Right hindlimb (tissue), 1 donor: ENCODE data around the gene ULBP3.
"Not testable (repeated sequence)": the region's sequence is repeated elsewhere in the genome, so short reads cannot be mapped to it uniquely, and the experiment has no call there.

Experiments used
- DNase-seq: peaks from one replicate; pipeline ENCODE4 v3.0.0-alpha.2; 2018

The ULBP3 gene

DNA sequence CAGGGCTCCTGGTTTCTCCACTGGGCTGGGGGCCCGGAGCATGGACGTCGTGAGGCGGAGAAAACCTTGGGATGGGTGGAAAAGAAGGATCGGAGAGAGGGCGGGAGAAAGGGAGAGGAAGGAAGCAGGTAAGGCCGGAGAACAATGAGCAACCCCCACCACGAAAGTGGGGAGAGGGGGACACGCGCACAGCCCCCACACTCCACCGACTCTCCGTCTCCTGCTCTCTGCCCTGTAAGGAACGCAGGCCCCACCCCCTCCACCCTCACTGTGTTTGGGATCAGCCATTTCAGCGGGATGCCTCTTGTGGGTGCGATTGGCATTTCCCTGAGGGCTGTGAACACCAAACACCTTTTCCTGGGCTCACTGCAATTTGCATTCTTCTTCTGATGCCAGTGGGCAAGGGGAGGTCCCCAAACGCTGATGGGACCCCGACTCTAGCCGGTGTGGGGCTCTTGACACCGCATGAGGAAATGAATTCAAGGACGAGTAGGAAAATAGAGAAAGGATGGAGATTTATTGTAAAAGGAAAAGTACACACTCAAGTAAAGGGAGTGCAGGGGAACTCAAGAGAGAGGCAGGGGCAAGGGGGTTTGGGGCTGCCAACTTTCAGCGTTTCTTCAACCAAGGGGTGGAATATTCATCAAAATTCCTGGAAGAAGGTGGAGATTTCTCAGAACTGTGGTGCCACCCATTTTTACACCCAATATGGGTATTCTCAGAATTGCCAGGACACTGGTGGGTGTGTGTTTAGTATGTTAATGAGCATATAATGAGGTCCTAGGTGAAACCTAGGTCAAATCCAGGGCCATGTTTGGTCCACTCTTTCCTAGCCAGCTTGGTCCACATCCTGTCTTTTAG, 30.5 kb downstream of the ULBP3 start:
- no peak for DNase-seq

DNA sequence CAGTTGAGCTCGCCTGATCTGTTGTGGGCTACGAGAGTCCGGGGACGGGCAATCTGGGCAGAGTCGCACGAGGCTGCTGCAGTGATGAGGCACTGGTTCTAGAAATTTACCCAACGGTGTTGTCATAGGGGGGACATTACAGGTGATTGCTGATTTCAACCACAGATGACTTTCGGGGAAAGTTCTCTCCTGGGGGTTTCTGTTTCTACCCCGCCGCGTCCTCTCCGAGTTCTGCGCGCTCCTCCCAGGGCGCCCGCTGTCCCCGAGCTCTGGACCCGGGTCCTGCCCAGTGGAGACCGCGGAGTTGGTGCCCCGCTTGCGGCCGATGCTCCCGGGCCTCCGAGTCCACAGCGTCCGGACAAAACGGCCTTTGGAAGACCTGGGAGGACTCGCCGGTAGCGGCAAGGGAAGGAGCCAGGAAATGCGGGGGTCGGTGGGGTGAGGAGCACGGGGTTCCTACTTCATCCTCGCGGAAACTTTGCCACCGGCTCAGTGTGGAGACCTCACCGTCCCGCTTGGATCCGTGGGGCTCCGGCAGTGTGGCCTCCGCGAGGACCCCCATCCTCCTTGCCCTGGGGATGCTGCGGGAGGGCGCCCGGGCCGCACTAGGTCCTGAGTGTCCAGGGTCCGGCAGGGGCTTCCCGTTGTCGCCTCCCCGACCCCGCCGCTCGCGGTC, 31.3 kb downstream of the ULBP3 start:
- DNase-seq: no peak

DNA sequence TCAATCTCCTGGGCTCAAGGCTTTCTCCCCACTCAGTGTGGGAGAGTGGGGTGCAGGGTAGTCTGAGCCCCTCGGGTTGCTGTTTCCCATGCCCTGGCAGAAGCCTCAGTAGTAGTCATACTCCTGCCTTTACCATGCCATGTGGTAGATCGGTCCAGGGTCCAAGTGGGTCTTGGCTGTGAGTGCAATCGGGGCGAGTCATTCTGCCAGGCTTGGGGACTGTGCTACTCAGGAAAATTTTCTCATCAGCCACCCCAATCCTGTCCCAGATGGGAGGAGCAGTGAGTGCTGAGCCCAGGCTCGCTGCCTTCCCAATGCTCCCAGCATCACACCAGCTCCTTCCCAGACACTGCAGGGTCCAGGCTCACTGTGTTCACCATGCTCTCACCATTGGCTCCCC, 32.8 kb downstream of the ULBP3 start:
- no peak for DNase-seq

DNA sequence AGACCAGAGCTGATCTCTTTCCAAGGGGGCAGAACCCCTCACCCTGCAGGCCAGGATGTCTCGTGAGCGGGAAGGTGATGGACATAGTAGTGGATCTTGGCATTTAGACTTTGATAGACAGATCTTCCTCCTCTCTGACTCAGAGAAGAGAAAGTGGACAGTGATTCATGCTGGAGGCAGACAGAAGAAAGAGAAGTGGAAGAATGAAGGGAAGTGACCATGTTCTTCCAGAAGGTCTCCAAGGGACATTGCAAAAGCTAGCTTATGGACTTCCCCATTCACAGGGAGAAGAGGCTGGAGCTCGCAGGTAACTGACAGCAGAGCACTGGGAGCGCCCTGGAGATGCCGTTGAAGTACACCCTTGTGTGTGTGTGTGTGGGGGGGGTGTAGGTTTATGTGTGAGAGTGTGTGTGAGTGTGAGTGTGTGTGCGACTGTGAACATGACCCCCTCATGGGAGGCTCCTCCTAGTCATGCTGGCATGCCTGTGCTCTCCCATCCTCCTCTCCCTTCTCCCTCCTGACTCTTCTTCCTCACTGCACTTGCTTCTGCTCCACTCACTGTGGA, 35.6 kb downstream of the ULBP3 start:
- no peak for DNase-seq

DNA sequence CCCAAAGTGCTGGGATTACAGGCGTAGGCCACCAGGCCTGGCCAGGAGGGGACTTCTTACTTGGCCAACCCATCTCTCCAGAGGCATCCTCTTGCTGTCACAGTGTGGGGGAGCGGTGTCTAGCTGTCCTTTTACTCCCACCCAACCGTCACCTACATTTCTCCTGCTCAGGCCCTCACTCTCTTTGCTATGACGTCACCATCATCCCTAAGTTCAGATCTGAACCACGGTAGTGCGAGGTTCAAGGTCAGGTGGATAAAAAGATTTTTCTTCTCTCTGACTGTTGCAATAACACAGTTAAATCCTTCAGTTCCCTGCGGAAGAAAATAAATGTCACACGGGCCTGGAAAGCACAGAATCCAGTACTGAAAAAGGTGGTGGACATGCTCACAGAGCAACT, 36.3 kb downstream of the ULBP3 start:
- no peak for DNase-seq

DNA sequence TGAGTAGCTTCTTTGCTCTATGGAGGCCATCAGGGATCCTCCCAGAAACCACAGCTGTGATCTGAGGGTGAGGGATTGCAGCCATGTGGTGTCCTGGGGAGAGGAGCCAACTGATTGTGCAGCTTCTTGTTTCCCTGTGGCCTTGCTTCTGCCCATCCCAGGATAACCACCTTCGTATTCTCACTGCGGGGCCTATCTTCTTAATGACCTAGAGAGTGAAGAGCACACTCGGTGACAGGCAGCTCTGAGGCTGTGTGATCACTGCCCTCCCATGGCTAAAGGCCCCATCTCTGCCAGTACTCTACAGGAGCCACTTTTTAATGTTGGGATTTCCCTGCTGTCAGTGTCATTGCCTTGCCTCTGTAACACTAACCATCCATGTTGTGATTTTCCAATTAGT, 38.3 kb downstream of the ULBP3 start:
- DNase-seq: no peak

DNA sequence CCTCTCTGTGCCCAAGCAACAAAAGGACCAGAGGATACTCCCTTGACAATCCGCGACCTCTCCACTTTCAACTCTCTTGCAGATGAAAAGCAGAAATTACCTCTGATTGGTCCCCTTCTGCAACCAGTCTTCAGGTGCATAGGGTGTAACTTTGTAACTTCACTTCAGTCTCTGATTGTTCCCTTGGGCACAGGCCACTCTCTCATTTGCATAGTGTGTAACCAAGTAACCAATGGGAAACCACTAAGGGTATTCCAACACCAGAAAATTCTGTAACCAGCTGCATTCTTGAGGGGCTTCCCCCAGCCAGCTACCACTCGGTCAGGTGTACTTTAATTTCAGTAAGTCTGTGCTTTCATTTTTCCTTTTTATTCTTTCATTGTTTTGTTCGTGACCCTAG, 39.2 kb downstream of the ULBP3 start:
- DNase-seq: no peak

DNA sequence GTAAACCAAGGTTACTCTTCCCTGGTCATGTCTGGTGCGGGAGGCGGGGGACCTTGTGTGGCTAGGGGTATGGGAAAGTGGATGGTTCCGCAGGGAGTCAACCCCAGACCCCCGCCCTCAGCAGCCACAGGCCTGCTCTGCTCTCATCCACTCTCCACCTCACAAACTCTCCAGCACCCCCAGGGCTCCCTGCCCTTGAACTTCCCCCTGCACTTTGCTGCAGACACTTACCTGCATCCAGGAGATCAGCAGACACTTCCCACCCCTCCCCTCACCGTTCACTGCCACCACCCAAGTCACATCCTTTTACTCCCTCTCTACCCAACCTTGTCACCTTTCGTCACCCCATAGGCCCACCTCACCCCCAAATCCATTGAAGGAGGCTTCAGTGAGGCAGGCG, 39.6 kb downstream of the ULBP3 start:
- DNase-seq: no peak

DNA sequence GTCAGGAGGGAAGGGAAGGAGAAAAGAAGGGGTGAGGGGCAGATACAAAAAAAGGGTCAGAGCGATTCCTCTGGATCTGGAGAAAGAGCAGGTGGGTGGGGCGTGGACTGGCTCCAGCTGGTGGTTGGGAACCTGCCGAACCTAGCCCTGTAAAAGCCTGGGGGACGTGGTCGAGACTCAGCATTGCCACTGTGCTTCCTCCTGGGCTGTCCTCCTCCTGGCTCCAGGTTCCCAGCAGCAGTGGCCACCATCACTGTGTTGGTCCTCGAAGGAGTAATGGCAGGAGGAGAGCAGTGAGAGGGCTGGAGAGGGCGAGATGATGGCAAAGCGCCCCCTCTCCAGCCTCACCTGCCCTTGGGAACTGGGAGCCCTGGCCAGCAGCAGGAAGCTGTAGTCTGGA, 40.1 kb downstream of the ULBP3 start:
- no peak for DNase-seq

DNA sequence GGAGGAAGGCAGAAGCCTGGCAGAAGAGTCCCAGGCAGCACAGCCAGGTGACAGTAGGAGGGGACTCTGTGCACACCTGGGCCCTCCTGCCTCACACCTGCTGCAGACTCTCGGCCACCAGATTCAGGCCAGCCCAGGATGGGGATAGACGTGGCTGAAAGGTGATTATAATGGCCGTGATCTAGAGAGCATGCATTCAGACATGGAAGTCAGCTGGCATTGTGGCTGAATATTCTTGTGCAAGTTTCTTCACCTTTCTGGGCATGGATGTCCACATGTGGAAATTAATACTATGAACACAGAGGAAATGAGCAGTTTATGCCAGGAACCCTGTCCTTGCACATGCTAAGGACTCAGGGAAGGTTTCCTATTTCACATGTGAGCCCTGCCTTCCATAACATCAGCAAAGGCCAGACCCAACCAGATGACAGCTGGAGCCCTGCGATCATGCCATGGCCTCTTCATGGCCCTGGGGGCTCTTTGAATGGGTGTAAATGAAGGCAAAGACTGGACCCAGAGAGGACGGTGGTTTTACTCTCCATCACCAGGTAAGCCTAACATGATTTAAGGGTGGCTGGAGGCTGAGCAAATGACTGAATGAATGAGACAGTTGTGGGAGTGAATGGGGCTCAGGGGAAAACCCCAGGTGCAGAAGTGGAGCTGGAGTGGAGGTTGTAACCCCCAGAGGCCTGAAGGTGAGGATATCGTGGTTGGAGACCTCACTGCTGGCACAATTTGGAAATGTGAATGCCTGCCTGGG, 40.9 kb downstream of the ULBP3 start:
- no peak for DNase-seq

DNA sequence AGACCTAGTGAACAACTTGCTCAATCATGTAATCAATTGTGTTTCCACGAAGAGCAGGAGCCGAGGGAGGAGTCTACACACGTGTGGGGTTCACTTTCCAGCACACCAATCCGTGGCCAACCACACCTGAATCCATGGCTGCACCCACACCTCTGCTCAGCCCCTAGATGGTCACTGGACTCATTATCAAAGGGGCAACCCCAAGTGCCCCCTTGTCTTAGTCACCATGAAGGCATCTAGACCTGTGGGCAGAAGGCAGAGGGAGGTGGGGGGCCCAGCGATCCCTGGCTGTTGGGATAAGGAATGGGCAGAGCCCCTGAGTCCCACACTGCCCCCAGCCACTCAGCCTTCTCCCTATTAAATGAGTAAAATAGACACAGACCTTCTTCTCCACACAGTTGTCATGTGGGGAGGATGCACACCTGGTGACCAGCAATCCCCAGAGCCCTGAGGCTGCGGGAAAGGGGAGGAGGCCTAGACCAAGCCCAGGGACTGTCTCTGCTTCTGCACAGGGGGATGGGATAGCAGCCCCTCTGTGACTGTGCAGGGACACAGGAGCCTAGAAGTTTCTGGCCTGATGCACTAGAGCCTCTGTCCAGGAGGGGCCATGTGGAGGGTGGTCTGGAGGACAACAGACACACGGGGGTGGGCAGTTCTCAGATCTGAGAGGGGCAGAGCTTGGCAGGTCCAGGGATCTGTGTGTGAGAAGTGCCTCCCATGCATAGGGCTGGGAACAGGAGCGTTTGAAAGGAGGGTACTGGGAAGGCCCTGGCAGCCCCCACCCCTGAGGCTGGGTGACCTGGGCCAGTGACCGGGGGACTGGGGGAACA, 41.7 kb downstream of the ULBP3 start:
- DNase-seq: no peak

DNA sequence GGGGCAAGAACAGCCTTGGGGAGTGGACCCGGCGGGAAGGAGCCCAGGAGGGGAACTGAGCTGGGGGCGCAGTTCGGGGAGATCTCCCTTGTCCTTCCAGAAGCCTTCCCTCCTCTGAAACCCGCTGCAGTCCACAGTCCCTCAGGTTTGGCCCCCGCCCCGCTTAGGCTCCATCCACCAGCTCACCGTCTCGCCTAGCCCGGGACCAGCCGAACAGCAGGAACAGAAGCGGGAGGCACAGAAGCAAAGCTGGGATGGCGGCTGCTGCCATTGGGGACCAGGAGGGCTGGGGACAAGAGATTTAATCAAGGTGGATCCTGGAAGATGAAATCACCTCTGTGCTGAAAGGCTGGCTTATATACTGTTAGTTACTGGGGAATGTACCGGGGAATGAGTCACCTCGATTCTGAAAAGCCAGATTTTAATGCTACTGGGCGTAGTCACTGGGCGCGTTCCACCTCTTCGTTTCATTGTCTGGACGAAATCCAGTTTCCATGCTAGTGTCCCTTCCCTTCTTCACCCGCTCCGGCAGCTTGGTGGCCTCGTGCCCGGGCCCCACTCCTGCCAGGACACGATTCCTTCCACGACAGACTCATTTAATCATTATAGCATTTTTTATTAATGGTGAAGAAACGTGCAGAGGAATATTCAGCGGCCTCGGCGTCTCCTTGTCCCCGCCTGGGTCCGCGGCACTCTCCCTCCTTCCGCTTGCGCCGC, 43.6 kb downstream of the ULBP3 start, which contains the start of gene RAET1L:
Gene RAET1L, minus strand, starts transcription at position 332 of the 717 bp plus-strand sequence. Its CDS starts 61 bp downstream, at position 271.
- peak; percentile 69 for DNase-seq

DNA sequence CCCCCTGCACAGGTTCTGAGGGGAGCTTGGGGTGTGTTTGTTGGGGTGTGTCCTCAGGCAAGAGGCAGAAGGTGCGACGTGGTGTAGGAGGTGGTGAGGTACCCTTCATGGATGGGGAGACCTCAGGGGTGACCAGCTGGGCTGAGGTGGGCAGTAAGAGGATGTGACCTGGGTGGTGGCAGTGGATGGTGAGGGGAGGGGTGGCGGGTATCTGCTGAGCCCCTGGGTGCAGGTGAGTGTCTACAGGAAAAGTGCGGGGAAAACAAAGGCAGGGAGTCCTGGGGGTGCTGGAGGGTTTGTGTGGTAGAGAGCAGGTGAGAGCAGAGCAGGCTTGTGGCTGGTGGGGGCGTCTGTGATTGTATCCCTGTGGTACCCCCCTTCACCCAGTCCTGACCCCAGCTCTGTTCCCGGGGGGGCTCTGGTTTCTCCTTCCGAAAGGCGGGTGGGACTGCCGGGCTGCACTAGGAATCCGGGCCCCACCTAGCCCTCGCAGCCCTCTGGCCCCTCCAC, 44.2 kb downstream of the ULBP3 start:
- DNase-seq: no peak

DNA sequence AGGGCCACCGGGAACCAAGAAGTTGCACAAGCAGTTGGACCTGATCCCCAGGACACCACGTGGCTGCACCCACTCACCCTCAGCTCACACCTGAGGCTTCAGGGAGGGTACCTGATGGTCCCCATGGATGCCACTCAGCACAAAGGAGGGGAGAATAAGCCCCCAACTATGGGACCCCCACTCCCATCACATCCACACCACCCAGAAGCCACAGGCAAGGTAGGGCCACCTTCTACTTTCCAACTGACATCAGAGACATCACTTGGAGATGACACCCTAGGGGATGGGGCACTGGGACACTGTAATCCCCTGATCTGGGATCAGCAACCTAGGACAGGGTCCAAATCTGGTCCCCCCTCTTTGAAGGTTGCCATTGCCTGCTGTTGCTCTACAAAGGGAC, 44.9 kb downstream of the ULBP3 start:
- not testable (repeated sequence) for DNase-seq

DNA sequence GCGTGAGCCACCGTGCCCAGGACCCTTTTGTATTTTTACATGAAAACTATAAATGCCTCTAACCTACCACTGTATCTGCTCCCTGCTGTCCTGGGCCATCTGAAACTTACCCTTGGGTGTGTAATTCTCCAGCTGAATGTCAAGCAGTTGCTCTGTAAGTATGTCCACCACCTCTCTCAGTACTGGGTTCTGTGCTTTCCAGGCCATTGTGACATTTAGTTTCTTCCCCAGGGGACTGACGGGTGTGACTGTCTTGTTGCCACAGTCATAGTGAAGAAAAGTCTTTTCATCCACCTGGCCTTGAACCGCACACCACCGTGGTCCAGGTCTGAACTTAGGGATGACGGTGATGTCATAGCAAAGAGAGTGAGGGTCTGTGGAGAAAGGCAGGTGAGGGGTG, 47.1 kb downstream of the ULBP3 start:
- not testable (repeated sequence) for DNase-seq

DNA sequence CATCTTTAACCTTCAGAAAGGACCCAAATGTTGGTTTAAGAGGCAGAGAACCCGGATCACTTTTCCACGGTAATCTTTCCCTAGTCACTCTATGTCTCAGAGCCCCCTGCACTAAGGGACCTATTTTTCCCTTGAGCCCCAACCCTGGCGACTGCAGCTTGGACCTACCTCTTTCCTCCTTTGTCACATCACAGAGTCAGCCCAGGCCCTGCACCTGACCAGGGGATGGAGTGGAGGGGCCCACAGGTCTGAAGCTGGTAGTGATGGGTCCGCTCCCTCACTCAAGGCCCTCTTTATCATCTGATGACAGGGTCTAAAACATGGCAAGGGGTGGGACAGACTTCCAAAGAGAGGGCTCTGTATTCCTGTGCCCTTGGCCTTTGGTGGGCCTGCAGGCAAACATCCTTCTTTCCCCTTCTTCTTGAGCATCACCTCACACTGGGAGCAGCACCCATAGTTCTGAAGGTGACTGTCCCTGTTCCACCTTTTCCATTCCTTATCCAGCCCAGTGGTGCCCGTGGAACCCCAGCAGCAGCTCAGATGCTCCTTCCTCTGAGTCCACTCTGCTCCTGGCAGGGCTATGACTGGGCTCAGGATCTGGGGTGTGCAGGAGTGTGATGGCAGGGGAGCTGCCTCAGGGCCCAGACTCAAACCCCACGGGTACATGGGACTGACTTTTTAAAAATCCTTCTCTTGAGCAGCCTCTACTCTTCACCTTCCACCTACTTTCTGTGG, 49.9 kb downstream of the ULBP3 start:
- no peak for DNase-seq

DNA sequence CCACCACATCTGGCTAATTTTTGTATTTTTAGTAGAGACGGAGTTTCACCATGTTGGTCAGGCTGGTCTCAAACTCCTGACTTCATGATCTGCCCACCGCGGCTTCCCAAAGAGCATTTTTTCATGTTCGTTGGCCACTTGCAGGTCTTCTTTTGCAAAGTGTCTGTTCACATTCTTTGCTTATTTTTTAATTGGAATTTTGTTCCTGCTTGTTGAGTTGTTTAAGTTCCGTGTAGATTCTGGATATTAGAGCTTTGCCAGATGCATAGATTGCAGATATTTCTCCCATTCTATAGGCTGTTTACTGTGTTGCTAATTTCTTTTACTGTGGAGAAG, 51.8 kb downstream of the ULBP3 start:
- not testable (repeated sequence) for DNase-seq

DNA sequence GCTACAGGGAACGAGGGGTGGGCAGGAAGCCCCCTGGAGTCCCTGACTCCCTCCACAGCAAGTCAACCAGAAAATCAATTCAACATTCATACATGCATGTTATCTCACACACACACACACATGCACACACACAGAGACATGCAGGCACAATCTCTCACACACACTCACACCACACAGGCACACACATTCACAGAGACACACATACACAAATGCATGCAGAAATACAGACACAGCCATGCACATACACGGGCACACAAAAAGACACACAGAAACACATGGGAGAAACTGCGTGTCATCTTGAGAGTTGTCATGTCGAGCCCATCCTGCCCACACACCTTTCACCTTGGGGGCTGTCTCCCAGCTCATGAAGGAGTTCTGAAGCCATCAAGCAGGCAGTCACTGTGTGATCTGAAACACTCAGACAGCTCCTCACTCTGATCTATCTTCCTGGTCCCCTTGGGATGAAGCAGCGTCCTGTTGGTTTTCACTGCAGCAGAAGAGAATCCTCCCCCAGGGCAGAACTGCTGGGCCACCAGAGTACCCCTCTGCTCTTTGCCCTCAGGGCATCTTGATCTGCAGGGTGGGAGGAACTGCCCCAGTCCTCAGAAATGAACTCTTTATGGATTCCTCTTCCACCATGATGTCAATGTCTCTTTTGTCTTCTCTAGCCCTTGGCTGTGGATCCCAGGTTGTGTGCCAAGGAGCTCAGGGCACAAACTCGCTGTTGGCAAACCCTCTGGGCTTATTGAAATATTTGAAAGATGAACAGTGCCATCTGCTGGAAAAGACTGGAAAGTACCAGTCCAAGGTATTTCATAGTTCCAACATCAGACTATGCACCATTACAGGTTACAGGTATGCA, 52.4 kb downstream of the ULBP3 start:
- DNase-seq: peak; percentile 50

DNA sequence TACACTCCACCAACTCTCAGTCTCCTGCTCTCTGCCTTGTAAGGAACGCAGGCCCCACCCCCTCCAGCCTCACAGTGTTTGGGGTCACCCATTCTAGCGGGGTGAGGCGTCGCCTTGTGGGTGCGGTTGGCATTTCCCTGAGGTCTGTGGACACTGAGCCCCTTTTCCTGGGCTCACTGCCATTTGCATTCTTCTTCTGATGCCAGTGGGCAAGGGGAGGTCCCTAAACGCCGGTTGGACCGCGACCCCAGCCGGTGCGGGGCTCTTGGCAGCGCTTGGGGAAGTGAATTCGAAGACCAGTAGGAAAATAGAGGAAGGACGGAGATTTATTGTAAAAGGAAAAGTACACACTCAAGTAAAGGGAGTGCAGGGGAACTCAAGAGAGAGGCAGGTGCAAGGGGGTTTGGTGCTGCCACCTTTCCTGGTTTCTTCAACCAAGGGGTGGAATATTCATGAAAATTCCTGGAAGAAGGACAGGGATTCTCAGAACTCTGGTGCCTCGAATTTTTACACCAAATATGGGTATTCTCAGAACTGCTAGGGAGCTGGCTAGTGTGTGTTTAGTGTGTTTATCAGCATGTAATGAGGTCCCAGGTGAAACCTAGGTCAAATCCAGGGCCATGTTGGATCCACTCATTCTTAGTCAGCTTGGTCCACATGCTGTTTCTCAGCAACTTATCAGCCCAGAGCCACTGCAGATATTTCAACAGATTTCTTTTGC, 53.5 kb downstream of the ULBP3 start:
- DNase-seq: not testable (repeated sequence)
